Stimulated activated CD8-positive, alpha-beta memory T cell treated with anti-CD3 and anti-CD28 coated beads, Interleukin-12 subunit alpha, Interleukin-12 subunit beta, amount 100 ng/mL, for 1 hour (primary cell): ENCODE measurements around the gene CTNNA2.

Experiments
- DNase-seq: peaks from one replicate; pipeline ENCODE4 v3.0.0-alpha.2; 2020; ENCODE audit warnings: low read depth

CTNNA2 gene

GRCh38 chr2:80393991-80394390 lies 881.1 kb downstream of the CTNNA2 start:
- DNase-seq: no peak

DNA sequence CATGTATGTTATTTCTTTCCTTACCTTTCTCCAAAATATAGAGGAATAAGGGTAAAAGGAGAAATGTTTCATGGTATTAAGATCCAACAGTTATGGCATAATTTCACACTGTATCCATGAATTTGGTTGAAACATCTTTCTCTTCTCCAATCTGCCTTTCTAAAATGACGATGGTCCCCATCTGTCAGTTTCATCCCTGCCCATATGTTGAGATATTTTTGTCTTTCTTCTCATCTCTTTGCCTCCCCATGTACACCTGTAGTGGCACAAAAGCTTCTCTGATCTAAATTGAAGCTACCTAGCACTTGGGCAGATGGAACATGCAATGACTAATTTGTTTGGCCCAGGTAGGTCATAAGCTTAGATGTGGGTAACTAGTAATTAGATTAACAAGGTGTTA lies 882.4 kb downstream of the CTNNA2 start:
- no peak for DNase-seq

GRCh38 chr2:80396276-80396675 lies 883.4 kb downstream of the CTNNA2 start:
- DNase-seq: no peak

GRCh38 chr2:80403081-80403480 lies 890.2 kb downstream of the CTNNA2 start:
- DNase-seq: no peak

DNA sequence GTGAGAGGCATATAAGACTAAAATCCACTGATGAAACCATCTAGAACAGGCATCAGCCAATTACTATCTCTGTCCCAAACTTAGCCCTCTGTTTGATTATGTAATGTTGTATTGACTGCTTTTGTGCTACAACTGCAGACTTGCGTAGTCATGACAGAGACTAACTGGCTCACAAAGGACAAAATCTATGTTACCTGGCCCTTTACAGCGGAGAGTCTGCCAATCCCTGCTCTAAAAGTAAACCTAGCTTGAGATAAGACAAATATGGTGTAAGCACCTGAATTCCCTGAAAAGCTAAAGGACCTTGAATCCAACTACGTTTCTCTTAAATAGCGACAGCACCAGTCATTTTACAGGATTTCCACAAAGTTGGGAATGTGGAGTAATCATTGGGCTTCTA lies 894.5 kb downstream of the CTNNA2 start:
- no peak for DNase-seq

DNA sequence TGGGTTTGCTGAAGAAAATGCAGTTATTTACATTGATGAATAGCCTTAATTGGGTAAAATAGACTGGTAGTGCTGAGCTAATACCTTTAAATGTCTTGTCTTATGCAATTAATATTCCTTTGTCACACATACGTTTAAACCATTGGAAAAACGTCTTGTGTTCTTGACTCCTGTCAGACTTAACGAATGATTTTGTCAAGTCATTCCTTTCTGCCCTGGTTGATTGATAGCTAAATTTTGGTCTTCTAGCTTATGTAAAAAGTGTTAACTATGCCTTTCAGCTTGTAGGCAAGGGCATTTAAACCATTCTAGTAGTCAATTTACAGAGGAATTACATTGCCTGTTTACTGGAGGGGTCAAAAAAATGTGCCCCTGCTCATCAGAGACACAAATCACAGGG lies 897.5 kb downstream of the CTNNA2 start:
- no peak for DNase-seq

- no peak for DNase-seq
Measured at GRCh38 chr2:80413136-80413535, 900.3 kb downstream of the CTNNA2 start.

GRCh38 chr2:80417737-80418136 lies 904.9 kb downstream of the CTNNA2 start:
- no peak for DNase-seq

DNA sequence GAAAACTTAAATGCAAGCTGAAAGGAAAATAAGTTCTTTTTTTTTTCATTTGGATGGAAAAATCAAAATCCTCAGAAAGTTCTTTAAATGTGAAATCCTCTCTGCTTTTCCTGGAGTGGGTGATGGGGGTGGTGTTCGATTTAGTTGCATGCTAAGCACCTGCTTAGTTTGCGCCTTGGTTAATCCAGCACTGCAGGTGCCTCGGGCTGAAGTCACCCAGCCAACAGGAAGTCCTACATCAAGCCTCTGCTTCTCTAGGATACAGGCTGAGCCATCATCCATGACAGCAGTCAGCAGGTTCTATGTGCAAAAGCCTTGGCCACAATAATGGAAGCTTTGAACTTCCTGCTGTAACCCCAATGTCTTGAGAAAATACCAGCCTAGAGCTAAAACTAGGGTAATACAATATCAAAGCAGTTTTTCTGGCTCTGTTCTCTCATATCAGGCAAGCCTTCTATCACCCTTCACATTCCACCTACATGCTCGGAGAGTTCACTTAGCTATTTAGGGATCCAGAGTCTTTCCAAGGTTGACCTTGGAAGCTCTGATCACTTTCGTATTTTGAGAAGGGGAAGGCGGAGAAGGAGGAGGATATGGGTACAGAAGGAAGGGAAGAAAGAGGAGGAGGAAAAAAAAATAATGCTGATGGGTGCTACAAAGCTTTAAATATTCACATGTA lies 907.8 kb downstream of the CTNNA2 start:
- DNase-seq: no peak

- DNase-seq: no peak
Measured at GRCh38 chr2:80429251-80429650, 916.4 kb downstream of the CTNNA2 start.

- DNase-seq: no peak
Measured at GRCh38 chr2:80437959-80438358, 925.1 kb downstream of the CTNNA2 start.

GRCh38 chr2:80438686-80439085 lies 925.8 kb downstream of the CTNNA2 start:
- no peak for DNase-seq

DNA sequence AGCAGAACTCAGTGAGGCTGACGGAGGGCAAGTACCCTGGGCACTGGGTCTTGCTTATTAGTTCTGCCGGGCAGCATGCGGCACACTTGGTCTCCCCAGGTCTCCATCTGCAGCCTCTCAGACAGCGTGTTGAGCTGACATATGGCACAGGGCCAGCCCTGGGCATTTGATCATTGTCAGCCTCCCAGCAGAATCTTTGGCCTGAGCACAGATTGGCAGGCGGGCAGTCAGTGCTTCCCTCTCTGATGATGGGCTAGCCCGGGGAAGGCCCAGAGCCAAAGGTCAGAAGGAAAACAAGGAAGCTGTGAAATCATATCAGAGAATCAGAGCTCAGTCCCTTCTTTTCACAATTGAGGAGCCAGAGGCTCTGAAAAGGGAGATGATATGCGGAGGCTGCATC lies 941.8 kb downstream of the CTNNA2 start:
- DNase-seq: no peak

- DNase-seq: no peak
Measured at GRCh38 chr2:80459028-80459427, 946.2 kb downstream of the CTNNA2 start.

DNA sequence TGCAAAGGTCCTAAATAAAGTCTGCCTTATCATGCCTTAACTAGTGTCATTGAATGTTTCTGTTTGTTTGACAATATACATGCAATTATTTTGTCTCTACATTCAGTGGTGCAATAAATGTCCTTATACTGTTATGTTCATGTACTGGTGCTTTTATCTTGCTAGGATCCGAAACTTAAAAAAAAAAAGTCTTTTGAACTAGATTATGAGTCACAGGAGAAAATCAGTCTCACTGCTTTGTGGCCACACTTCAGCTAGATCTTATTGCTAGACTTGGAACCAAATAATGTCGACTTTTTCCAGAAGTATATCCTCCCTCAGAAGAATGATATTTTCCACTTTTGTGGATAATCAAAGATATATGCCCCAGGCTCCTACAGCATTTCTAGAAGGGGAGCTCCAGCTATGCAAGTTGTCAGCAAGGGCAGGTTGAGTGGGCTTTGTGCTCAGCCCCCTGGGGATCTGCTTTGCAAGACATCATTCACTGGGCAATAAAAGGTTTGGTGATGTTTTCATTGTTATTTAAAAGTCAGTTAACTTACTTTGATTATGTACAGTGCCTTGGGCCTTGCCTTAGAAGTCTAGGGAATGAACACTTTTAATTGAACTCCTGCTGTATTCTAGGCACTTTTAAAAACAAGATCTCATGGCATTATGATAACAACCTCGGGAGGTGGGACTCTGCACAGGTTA lies 948.8 kb downstream of the CTNNA2 start:
- DNase-seq: no peak

DNA sequence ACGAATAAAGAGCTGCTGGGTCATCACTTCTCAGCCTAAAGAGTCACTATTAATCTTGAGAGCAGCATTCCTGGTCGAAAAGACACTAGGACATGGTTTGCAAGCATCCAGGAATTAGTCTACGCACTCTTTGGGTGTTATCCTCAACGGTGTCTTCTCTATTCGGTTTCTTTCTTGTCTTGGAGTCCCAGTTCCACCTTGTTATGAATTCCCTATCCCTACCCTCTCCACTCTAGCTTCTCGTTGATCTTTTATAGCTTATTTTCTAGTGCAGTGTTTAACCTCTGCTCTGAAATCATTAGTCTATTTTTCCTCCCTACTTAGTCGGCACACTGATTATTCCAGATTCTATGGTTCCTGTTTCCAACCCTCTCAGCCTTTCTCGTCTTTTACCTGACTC lies 949.8 kb downstream of the CTNNA2 start:
- DNase-seq: no peak

DNA sequence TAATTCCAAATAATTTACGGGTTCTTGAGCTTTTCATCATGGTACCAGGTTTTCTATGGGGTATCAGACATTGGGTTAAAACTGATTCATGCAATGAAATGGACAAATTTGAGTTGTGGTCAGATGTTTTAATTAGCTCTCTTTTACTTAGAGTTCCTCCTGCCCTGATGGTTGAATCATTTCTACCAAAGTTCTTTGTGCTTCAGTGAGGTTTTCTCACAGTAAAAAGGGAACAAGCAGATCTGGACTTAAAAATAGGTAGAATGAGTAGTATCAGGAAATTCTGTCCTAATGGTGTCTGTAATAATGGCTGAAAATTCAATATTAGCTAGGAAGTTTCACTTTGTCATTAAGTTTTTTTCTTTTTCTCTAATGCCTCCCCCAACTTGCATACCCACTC lies 951.4 kb downstream of the CTNNA2 start:
- DNase-seq: no peak

DNA sequence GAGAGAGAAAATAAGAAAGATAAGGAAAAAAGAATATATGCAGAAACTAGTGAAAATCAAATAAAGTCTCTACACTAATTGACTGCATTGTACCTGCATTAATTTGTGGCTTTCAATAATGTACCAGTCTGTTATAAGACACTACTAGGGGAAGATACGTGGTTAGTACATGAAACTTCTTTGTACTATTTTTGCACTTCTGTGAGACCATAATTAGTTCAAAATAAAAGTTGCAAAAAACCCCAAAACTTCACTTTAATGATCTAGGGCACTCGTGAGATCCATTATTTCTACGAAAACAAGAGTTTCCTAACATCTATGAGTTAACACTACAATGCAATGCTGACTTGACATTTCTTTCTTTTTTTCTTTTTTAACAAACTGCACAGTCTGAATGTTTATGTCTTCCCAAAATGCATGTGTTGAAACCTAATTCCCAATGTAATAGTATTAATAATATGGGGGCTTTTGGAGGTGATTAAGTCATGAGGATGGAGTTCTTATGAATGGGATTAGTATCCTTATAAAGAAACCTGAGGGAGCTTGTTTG lies 954.5 kb downstream of the CTNNA2 start:
- no peak for DNase-seq

- no peak for DNase-seq
Measured at GRCh38 chr2:80469428-80469827, 956.6 kb downstream of the CTNNA2 start.

GRCh38 chr2:80473069-80473468 lies 960.2 kb downstream of the CTNNA2 start:
- no peak for DNase-seq

- no peak for DNase-seq
Measured at GRCh38 chr2:80473796-80474195, 960.9 kb downstream of the CTNNA2 start.

DNA sequence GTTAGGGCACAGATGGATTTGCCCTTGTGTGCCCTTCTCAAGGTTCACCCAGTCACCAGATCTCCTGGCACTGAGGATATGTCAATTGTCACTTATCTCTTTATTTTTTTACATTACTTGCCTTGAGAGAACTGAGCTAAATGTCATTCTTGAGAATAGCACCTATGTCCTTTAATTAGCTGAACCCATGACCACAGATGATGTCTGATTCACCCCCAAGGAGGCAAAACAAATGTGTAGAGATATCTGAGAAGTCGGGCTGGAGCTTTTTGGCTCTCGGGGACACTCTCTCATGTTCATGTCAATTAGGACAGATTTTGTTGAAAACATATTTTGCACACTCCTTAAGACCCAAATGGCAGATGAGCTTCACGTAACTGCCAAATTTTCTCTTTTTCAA lies 963.1 kb downstream of the CTNNA2 start:
- no peak for DNase-seq

GRCh38 chr2:80476535-80477117 lies 963.8 kb downstream of the CTNNA2 start:
- DNase-seq: no peak
